ENCODE data around the gene REL. TPM values are rescaled to one million over a fixed set of nuclear protein-coding genes. Genes with fewer than 3 reads are reported as not detected.

Gene REL
- total and polyA plus RNA-seq, 2 of the 13 experiments (the other 11 are each of a cell fraction or from before 2014, with no cell fraction given) = 3.7 to 7.0 TPM

DNA sequence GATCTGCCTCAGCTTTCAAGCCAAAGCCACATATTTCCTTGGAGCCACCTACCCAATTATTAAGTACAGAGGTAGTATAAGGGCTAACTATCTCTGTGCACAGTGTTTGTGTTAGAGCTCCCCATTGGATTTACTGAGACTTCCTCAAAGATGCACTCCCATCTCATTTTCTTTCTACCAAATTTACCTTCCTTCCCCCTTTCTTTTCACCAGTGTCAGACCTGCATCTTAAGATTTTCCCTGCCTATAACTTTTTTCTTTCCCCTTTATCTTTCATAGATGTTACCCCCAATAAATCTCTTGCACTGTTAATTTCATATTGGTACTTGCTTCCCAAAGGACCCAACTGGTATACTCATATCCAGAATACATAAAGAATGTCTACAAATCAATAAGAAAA lies 5.9 kb upstream of the REL start (continued):
- no peak for TF ChIP-seq ZNF468 (CRISPR knock-in tag; IDR thresholded peaks at IDR 0.05)
- TF ChIP-seq ZSCAN12 (CRISPR knock-in tag; IDR thresholded peaks at IDR 0.05) = no peak
- no peak for TF ChIP-seq KDM5A (IDR thresholded peaks at IDR 0.05; ENCODE audit: borderline replicate concordance, low read length)
- TF ChIP-seq, protein P1, sequence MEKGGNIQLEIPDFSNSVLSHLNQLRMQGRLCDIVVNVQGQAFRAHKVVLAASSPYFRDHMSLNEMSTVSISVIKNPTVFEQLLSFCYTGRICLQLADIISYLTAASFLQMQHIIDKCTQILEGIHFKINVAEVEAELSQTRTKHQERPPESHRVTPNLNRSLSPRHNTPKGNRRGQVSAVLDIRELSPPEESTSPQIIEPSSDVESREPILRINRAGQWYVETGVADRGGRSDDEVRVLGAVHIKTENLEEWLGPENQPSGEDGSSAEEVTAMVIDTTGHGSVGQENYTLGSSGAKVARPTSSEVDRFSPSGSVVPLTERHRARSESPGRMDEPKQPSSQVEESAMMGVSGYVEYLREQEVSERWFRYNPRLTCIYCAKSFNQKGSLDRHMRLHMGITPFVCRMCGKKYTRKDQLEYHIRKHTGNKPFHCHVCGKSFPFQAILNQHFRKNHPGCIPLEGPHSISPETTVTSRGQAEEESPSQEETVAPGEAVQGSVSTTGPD (CRISPR knock-in tag; IDR thresholded peaks at IDR 0.05) = no peak
- TF ChIP-seq PHB2 (IDR thresholded peaks at IDR 0.05; ENCODE audit: partially characterized antibody) = no peak
- no peak for TF ChIP-seq ZNF253 (CRISPR knock-in tag; IDR thresholded peaks at IDR 0.05; ENCODE audit: borderline replicate concordance)
- TF ChIP-seq, protein P2, sequence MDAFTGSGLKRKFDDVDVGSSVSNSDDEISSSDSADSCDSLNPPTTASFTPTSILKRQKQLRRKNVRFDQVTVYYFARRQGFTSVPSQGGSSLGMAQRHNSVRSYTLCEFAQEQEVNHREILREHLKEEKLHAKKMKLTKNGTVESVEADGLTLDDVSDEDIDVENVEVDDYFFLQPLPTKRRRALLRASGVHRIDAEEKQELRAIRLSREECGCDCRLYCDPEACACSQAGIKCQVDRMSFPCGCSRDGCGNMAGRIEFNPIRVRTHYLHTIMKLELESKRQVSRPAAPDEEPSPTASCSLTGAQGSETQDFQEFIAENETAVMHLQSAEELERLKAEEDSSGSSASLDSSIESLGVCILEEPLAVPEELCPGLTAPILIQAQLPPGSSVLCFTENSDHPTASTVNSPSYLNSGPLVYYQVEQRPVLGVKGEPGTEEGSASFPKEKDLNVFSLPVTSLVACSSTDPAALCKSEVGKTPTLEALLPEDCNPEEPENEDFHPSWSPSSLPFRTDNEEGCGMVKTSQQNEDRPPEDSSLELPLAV (CRISPR knock-in tag; conservative IDR thresholded peaks at IDR 0.05; ENCODE audit: low read depth) = no peak
- TF ChIP-seq ZNF550 (CRISPR knock-in tag; IDR thresholded peaks at IDR 0.05; ENCODE audit: borderline replicate concordance) = no peak

DNA sequence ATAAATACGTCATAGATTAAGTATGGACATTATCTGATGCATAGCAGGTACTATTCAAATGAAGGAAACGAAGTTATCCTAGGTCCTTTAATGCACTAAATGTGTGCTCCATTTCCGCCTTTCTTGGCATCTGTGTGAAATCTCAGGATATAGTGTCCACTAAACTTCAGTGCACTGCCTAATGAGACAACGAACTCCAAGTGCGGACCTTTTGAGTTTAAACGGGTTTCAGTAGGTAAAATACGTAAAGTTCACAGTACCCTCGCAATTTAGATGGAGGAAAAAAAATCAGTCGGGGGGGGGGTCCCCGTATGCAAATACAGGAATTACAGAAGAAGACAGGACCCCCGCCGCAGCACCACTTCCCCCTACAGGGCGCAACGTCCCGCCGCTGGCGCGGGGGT lies 729 bp upstream of the REL start:
- BruUV-seq (replicated peaks) = TSS peak; percentile 93
- DNase-seq (ENCODE audit: low spot score) = no peak
- no peaks in the 10 kb centered on the region; a peak in 1 of 5 replicates for H3K27me3 ChIP-seq (ENCODE audit: control insufficient read depth in 1 of 2, insufficient read depth in 2 of 2, low read length in 2 of 2)
- peak overlapping the region; percentile 73 for H3K4me2 ChIP-seq (ENCODE audit: low read depth, low read length)
- in situ Hi-C loops (cut with HindIII; ENCODE audit: extremely low pct_ligation_motif_present, low pct_unique_long_range_greater_than_20kb) (no loop called here), intact Hi-C loops (cut with micrococcal nuclease; ENCODE audit: unreplicated experiment) (loop anchor here (5.0 kb wide), 3 partner anchors 73 to 137 kb away; partner anchors contain the start of genes PEX13 and PUS10)
- H3K4me3 ChIP-seq (replicated peaks in 1 of 3; ENCODE audit: insufficient read depth in 1 of 3, low read depth in 2 of 3, low read length in 3 of 3) = peak overlapping the region; percentile 94 to 98 (median 98)
- H3K9ac ChIP-seq (ENCODE audit: insufficient read depth, low read depth, low read length) = peak overlapping the region; percentile 88
- no peak for FAIRE-seq
- ChIA-PET CTCF (ENCODE audit: low intra/inter-chr PET ratio, low total read pairs) (no interaction called here), POLR2A (interaction anchor here (1.1 kb wide), 1 partner anchor 63 kb away, joined by 3 read pairs; no protein-coding TSS in a partner anchor)
- peak overlapping the region; percentile 80 for H3K27ac ChIP-seq (ENCODE audit: extremely low read length, insufficient read depth, low read length)
- H3K79me2 ChIP-seq (ENCODE audit: insufficient read depth, low read length) = peaks cover 35% of the 10 kb centered on the region
- H4K20me1 ChIP-seq (ENCODE audit: insufficient read depth, low read length) = peaks cover 5% of the 10 kb centered on the region
- H3K36me3 ChIP-seq (replicated peaks in 1 of 2; ENCODE audit: control insufficient read depth in 1 of 2, insufficient read depth in 2 of 2, low read length in 2 of 2) = no peaks in the 10 kb centered on the region
- peaks cover 33% of the 10 kb centered on the region for H3K4me1 ChIP-seq (ENCODE audit: insufficient read depth, low read length)
- 10% methylated on average over 15 of the region's 18 CpGs for WGBS (ENCODE audit: low lambda C conversion rate)
- ATAC-seq = peak; percentile 1; the same call in 1 of the 3 replicates
- H3K9me3 ChIP-seq (ENCODE audit: low read length) = no peaks in the 10 kb centered on the region
- H2AFZ ChIP-seq (ENCODE audit: low read length) = no peak overlapping the region
- TF ChIP-seq ARHGAP35 (CRISPR knock-in tag; IDR thresholded peaks at IDR 0.05; ENCODE audit: borderline replicate concordance) (no peak), ZNF614 (CRISPR knock-in tag; IDR thresholded peaks at IDR 0.05; ENCODE audit: borderline replicate concordance) (0 out of 2 replicates have a peak, but pooled peaks have one; percentile 13), ZNF879 (CRISPR knock-in tag; IDR thresholded peaks at IDR 0.05) (no peak)
- TF ChIP-seq, protein P3, sequence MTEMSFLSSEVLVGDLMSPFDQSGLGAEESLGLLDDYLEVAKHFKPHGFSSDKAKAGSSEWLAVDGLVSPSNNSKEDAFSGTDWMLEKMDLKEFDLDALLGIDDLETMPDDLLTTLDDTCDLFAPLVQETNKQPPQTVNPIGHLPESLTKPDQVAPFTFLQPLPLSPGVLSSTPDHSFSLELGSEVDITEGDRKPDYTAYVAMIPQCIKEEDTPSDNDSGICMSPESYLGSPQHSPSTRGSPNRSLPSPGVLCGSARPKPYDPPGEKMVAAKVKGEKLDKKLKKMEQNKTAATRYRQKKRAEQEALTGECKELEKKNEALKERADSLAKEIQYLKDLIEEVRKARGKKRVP (CRISPR knock-in tag; IDR thresholded peaks at IDR 0.05) = peak in 1 of 2 experiments; percentile 20; a peak in 1 of 4 replicates
- TF ChIP-seq, protein P4, sequence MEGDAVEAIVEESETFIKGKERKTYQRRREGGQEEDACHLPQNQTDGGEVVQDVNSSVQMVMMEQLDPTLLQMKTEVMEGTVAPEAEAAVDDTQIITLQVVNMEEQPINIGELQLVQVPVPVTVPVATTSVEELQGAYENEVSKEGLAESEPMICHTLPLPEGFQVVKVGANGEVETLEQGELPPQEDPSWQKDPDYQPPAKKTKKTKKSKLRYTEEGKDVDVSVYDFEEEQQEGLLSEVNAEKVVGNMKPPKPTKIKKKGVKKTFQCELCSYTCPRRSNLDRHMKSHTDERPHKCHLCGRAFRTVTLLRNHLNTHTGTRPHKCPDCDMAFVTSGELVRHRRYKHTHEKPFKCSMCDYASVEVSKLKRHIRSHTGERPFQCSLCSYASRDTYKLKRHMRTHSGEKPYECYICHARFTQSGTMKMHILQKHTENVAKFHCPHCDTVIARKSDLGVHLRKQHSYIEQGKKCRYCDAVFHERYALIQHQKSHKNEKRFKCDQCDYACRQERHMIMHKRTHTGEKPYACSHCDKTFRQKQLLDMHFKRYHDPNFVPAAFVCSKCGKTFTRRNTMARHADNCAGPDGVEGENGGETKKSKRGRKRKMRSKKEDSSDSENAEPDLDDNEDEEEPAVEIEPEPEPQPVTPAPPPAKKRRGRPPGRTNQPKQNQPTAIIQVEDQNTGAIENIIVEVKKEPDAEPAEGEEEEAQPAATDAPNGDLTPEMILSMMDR (CRISPR knock-in tag; IDR thresholded peaks at IDR 0.05) = 0 out of 2 replicates have a peak, but pooled peaks have one; percentile 41
- TF ChIP-seq, protein P5, sequence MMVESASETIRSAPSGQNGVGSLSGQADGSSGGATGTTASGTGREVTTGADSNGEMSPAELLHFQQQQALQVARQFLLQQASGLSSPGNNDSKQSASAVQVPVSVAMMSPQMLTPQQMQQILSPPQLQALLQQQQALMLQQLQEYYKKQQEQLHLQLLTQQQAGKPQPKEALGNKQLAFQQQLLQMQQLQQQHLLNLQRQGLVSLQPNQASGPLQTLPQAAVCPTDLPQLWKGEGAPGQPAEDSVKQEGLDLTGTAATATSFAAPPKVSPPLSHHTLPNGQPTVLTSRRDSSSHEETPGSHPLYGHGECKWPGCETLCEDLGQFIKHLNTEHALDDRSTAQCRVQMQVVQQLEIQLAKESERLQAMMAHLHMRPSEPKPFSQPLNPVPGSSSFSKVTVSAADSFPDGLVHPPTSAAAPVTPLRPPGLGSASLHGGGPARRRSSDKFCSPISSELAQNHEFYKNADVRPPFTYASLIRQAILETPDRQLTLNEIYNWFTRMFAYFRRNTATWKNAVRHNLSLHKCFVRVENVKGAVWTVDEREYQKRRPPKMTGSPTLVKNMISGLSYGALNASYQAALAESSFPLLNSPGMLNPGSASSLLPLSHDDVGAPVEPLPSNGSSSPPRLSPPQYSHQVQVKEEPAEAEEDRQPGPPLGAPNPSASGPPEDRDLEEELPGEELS (CRISPR knock-in tag; IDR thresholded peaks at IDR 0.05) = peak; percentile 39; the same call in 1 of the 2 replicates
